ENCODE measurements around the gene KCNIP4.

DNA sequence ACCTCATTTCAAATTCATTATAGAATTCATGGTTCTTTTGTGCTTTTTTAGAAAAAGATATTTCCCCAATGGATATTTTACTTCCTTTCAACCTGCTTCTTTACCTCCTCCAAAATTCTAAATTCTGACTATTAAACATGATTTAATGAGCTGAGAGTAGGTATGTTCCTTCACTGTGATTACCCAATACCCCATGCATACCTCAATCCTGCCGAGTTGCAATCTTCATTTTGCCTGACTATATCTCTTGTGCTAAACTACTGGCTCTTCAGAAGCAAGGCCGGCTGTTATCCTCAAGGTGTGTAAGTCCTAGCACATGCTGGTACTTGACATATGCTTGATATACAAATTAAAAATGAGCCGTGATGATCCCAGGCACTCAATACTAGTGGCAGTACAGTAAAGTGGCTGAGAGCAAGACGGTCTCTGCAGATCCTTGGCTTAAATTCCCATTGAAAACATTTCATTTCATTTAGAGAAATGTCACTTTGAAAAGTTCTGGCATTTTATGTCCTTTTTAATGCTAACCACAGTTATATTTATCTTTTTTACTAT, 320.4 kb downstream of the KCNIP4 start:
- TF ChIP-seq POLR2AphosphoS5 (IDR thresholded peaks at IDR 0.05) (no peak), POLR2A (IDR thresholded peaks at IDR 0.05) (no peak)
- TF ChIP-seq, protein P1, sequence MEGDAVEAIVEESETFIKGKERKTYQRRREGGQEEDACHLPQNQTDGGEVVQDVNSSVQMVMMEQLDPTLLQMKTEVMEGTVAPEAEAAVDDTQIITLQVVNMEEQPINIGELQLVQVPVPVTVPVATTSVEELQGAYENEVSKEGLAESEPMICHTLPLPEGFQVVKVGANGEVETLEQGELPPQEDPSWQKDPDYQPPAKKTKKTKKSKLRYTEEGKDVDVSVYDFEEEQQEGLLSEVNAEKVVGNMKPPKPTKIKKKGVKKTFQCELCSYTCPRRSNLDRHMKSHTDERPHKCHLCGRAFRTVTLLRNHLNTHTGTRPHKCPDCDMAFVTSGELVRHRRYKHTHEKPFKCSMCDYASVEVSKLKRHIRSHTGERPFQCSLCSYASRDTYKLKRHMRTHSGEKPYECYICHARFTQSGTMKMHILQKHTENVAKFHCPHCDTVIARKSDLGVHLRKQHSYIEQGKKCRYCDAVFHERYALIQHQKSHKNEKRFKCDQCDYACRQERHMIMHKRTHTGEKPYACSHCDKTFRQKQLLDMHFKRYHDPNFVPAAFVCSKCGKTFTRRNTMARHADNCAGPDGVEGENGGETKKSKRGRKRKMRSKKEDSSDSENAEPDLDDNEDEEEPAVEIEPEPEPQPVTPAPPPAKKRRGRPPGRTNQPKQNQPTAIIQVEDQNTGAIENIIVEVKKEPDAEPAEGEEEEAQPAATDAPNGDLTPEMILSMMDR (IDR thresholded peaks at IDR 0.05 in 8 of 11, conservative IDR thresholded peaks at IDR 0.05 in 3 of 11): no peak
